Spinal cord (tissue), 10 donors: ENCODE results near the gene NDUFB3. TPM values are rescaled to one million over a fixed set of nuclear protein-coding genes. Genes with fewer than 3 reads are reported as not detected.
"Not testable (repeated sequence)": the region's sequence is repeated elsewhere in the genome, so short reads cannot be mapped to it uniquely, and the experiment has no call there.

Experiments used
- DNase-seq, 6 donors: peaks; one replicate each; pipeline versions ENCODE4 v3.0.0 to v3.0.0-alpha.2; 2013 to 2015; ENCODE audit warnings: low spot score in 6 of 6, low read depth in 4 of 6
- H3K27ac ChIP-seq: one replicate; pipeline ENCODE4 v1.5.1; 2013; ENCODE audit warnings: low read depth, low read length, control low read depth
- H3K27me3 ChIP-seq: one replicate; pipeline ENCODE4 v1.6.1; 2013; ENCODE audit warnings: low read length; ENCODE audit not compliant: control insufficient read depth, insufficient read depth
- H3K36me3 ChIP-seq: one replicate; pipeline ENCODE4 v1.6.1; 2013; ENCODE audit warnings: low read length; ENCODE audit not compliant: control insufficient read depth, insufficient read depth
- H3K4me1 ChIP-seq: one replicate; pipeline ENCODE4 v1.6.1; 2013; ENCODE audit warnings: low read length; ENCODE audit not compliant: control insufficient read depth, insufficient read depth
- H3K4me3 ChIP-seq: one replicate; pipeline ENCODE4 v1.5.1; 2013; ENCODE audit warnings: low read depth, low read length, control low read depth
- H3K9me3 ChIP-seq: one replicate; pipeline ENCODE4 v1.6.1; 2013; ENCODE audit warnings: low read length; ENCODE audit not compliant: control insufficient read depth, insufficient read depth
- WGBS: methylation state at CpG from one replicate; pipeline ENCODE4 v1.1.5; 2013; ENCODE audit warnings: missing lambda C conversion rate; ENCODE audit not compliant: insufficient coverage; 5-methylcytosine and 5-hydroxymethylcytosine counted together
- long read RNA-seq, 4 donors: transcript quantifications; one replicate each; lab custom pipeline, GENCODE V29; 2026
- polyA plus RNA-seq, 2 donors: library from polyadenylated mRNA; unstranded; fragments of 120-200 nt; gene quantifications; one replicate each; pipeline ENCODE4 v1.2.1, GENCODE V29; 2013; ENCODE audit not compliant: insufficient read length in 2 of 2
- total RNA-seq, 2 donors: library from RNA; depleted of rRNA in 1 of 2; stranded (reverse); fragments of 120-200 nt in 1 of 2; fragments of >200 nt in 1 of 2; gene quantifications; one replicate each; pipeline versions ENCODE4 v1.2.3 to v1.2.4, GENCODE V29; 2013 to 2014
- donor health status: healthy.

NDUFB3 gene
- 100 to 1,000 TPM in 1 of 2 donors, 10 to 100 TPM in 1; 79.0 to 117 TPM for total RNA-seq
- 100 to 1,000 TPM; 114 to 136 TPM for polyA plus RNA-seq
- long read RNA-seq, donor 1, transcript NDUFB3-201 (3 exons, 755 nt), result major isoform, 161 of 408 reads
- long read RNA-seq, donor 1, partial matches to known transcripts, result 245 of 408 reads
- long read RNA-seq, donor 1, other reads (novel, unspliced or antisense), result 0 of 408 reads
- long read RNA-seq, donor 2, transcript NDUFB3-201 (3 exons, 755 nt), result major isoform, 41 of 80 reads
- long read RNA-seq, donor 2, partial matches to known transcripts, result 39 of 80 reads
- long read RNA-seq, donor 2, other reads (novel, unspliced or antisense), result 0 of 80 reads
- long read RNA-seq, donor 3, transcript NDUFB3-201 (3 exons, 755 nt), result major isoform, 74 of 126 reads
- long read RNA-seq, donor 3, partial matches to known transcripts, result 52 of 126 reads
- long read RNA-seq, donor 3, other reads (novel, unspliced or antisense), result 0 of 126 reads
- long read RNA-seq, donor 4, transcript NDUFB3-201 (3 exons, 755 nt), result major isoform, 157 of 329 reads
- long read RNA-seq, donor 4, partial matches to known transcripts, result 171 of 329 reads
- long read RNA-seq, donor 4, other reads (novel, unspliced or antisense), result 0 of 329 reads

DNA sequence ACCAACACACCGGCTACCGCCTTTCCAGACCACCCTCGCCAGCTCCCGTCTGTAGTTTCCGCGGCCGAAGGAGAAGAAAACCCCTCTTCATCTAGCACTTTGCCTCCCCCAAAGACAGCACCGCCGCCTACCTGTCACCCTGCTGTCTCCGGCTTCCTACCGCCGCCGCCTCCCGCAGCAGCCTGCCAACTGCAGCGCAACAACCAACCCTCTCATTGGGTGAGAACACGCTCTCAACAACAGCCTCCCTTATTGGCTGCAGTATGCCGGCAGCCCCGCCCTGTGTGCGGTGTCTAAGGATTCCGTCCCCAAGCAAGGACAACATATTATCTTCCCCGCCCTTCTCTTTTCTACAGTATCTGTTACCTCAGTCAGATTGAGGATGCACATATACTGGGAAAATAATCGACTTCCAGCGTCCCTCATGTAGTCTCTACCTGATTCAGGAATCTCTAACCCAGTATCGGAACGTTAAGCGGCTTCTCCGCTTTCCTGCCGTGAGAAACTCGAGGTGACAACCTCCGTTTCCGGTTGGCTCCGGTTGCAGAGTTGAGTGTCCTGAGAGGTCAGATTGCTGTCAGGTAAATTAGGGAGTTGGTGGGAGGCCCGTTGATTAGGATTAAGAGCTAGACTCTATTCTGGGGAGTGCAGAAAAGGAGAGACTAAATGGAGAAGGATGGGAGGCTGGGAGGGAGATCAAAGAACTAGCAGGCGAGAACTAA, at the start of gene NDUFB3, which contains the start of gene HYCC2:
Gene NDUFB3 (plus strand): TSS at position 523 of the 722 bp plus-strand sequence. CDS start 6,882 bp downstream, outside the sequence.
Gene HYCC2 (minus strand): TSS at position 193 of the 722 bp plus-strand sequence. CDS start 47,662 bp downstream, outside the sequence.
- Histone ChIP-seq H3K36me3 (peaks cover 3% of the 10 kb centered on the region), H3K27ac (peak within 1 kb of the TSS; percentile 88), H3K27me3 (no peaks in the 10 kb centered on the region), H3K4me3 (peak within 1 kb of the TSS; percentile 89), H3K9me3 (no peaks in the 10 kb centered on the region), H3K4me1 (peaks cover 6% of the 10 kb centered on the region)
- peak; percentile 88 to 98 (median 95) for DNase-seq
- WGBS, result 0% methylated on average over 31 of the region's 34 CpGs

DNA sequence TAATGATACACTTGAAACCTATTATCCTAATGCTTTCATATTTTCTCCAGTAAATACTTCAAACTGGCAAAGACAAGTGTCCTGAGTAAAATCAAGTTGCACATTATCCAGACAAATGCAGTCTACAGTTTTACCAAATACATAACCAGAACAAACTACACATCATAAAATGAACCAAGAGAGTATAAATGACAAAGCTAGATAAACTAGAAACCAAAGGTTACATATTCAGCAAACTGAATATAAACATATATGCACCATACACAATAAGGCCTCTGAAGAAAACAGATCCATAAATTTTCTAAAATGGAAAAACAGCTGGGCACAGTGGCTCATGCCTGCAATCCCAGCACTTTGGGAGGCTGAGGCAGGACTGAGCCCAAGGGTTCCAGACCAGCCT, 47.3 kb upstream of the NDUFB3 start:
- H3K4me1 ChIP-seq, result no peaks in the 10 kb centered on the region
- no peaks in the 10 kb centered on the region for H3K27me3 ChIP-seq
- peaks cover 2% of the 10 kb centered on the region for H3K36me3 ChIP-seq
- H3K27ac ChIP-seq, result no peak overlapping the region
- no peaks in the 10 kb centered on the region for H3K9me3 ChIP-seq
- no peak overlapping the region for H3K4me3 ChIP-seq
- DNase-seq, result no peak

DNA sequence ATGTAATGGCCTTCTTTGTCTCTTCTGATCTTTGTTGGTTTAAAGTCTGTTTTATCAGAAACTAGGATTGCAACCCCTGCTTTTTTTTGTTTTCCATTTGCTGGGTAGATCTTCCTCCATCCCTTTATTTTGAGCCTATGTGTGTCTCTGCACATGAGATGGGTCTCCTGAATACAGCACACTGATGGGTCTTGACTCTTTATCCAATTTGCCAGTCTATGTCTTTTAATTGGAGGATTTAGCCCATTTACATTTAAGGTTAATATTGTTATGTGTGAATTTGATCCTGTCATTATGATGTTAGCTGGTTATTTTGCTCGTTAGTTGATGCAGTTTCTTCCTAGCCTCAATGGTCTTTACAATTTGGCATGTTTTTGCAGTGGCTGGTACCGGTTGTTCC, 37.4 kb upstream of the NDUFB3 start:
- not testable (repeated sequence) for H3K27ac ChIP-seq, DNase-seq, H3K4me1 ChIP-seq, H3K27me3 ChIP-seq, H3K4me3 ChIP-seq, H3K9me3 ChIP-seq, H3K36me3 ChIP-seq
- WGBS, result no CpG with 5 or more reads among the region's 2 CpGs

DNA sequence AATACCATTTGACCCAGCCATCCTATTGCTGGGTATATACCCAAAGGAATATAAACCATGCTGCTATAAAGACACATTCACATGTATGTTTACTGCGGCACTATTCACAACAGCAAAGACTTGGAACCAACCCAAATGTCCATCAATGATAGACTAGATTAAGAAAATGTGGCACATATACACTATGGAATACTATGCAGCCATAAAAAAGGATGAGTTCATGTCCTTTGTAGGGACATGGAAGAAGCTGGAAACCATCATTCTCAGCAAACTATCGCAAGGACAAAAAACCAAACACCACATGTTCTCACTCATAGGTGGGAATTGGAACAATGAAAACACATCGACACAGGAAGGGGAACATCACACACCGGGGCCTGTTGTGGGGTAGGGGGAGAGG, 33.4 kb upstream of the NDUFB3 start:
- not testable (repeated sequence) for H3K9me3 ChIP-seq, H3K27me3 ChIP-seq, H3K4me1 ChIP-seq, H3K27ac ChIP-seq, H3K36me3 ChIP-seq, DNase-seq, H3K4me3 ChIP-seq
- no CpG with 5 or more reads among the region's 4 CpGs for WGBS

DNA sequence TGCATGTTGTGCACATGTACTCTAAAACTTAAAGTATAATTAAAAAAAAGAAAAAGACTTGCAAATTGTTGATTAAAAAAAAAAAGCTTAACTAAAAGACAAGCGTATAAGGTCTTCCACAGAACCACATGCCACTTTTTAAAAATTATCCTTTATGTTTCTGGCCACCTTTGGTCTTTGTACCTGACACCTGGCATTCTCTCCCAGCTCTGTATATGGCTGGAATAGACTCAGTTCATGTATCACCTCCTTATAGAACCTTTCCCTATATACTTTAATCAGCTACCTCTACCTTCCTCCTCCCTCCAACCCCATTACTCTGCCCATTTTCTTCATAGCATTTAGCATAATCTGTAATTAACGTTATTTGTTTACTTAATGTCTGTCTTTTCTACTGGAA, 32.9 kb upstream of the NDUFB3 start:
- H3K9me3 ChIP-seq, result no peaks in the 10 kb centered on the region
- no peaks in the 10 kb centered on the region for H3K4me1 ChIP-seq
- DNase-seq, result no peak
- H3K27ac ChIP-seq, result no peak overlapping the region
- no peak overlapping the region for H3K4me3 ChIP-seq
- no peaks in the 10 kb centered on the region for H3K36me3 ChIP-seq
- no peaks in the 10 kb centered on the region for H3K27me3 ChIP-seq
- no CpG with 5 or more reads among the region's 2 CpGs for WGBS

DNA sequence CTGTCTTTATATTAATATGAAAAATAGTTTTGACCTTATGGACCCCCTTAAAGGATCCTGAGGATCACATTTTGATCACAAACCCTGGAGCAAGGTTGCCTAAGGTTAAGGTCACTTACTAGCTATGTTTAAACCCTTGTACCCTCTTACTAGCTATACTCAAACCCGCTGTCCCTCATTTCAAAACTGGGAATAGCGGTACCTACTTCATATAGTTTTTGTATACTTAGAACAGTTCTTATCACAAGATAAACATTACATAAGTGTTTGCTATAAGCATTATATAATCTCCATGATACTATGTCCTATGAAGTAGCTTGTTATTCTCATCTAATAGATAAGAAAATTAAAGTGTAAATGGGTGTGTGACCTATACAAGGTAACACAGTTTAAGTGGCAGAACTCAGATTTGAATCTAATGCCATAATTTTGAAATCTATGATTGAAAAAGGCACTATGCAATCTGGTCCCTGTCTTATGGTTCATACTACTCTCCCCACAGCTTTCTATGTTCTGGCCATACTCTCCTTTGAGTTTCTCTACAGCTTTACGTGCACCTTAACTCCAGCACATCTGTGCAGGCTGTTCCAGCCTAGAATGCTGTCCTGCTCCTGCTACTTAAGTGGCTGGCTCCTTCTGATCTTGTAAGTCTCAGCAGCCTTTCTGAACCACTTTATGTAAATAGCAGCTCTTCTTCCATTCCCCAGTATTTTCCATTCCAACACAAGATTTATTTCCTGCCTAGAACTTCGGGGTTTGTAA, 30.8 kb upstream of the NDUFB3 start:
- Histone ChIP-seq H3K4me1 (no peaks in the 10 kb centered on the region), H3K27me3 (no peaks in the 10 kb centered on the region), H3K27ac (no peak overlapping the region), H3K9me3 (no peaks in the 10 kb centered on the region), H3K36me3 (no peaks in the 10 kb centered on the region), H3K4me3 (no peak overlapping the region)
- 70% methylated on average over 2 of the region's 4 CpGs for WGBS
- no peak for DNase-seq

DNA sequence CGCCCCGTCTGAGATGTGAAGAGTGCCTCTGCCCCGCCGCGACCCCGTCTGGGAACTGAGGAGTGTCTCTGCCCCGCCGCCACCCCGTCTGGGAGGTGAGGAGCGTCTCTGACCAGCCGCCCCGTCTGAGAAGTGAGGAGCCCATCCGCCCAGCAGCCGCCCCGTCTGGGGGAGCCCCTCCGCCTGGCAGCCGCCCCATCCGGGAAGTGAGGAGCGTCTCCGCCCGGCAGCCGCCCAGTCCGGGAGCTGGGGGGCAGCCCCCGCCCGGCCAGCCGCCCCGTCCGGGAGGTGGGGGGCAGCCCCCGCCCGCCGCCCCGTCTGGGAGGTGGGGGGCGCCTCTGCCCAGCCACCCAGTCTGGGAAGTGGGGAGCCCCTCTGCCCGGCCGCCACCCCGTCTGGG, 29.4 kb upstream of the NDUFB3 start:
- H3K36me3 ChIP-seq, H3K27ac ChIP-seq, H3K9me3 ChIP-seq, H3K27me3 ChIP-seq, H3K4me3 ChIP-seq, DNase-seq, H3K4me1 ChIP-seq: not testable (repeated sequence)
- 95% methylated on average over 15 of the region's 36 CpGs for WGBS

DNA sequence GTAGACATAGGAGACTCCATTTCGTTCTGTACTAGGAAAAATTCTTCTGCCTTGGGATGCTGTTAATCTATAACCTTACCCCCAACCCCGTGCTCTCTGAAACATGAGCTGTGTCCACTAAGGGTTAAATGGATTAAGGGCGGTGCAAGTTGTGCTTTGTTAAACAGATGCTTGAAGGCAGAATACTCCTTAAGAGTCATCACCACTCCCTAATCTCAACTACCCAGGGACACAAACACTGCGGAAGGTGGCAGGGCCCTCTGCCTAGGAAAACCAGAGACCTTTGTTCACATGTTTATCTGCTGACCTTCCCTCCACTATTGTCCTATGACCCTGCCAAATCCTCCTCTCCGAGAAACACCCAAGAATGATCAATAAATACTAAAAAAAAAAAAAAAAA, 28.8 kb upstream of the NDUFB3 start:
- not testable (repeated sequence) for H3K4me1 ChIP-seq, H3K4me3 ChIP-seq, H3K36me3 ChIP-seq, H3K27me3 ChIP-seq, H3K9me3 ChIP-seq, H3K27ac ChIP-seq, DNase-seq
- no CpG with 5 or more reads among the region's 5 CpGs for WGBS

DNA sequence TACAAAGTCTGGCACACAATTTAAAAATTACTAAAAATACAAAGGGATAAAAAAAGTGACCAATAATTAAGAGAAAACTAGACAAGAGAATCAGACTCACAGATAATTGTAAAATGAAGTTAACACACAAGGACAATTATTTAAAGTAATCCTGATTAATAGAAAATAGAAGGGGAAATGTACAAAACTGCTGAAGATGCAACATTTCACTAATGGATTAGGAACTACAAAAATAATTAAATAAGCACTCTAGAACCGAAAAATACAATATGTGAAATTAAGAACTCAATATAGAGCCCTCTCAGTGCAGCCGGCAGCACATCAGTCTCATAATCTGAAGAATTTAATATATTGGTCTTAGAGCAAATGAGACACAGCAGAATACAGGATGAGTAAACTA, 24.9 kb upstream of the NDUFB3 start:
- no peak for DNase-seq

More for the DNA sequence above, 24.9 kb upstream of the NDUFB3 start:
- H3K27ac ChIP-seq, result no peak overlapping the region
- WGBS, result no CpG with 5 or more reads among the region's 2 CpGs
- H3K36me3 ChIP-seq, result peaks cover under 1% of the 10 kb centered on the region
- no peaks in the 10 kb centered on the region for H3K27me3 ChIP-seq
- no peaks in the 10 kb centered on the region for H3K4me1 ChIP-seq
- H3K9me3 ChIP-seq, result no peaks in the 10 kb centered on the region
- H3K4me3 ChIP-seq, result no peak overlapping the region
